Measurements from ENCODE around the gene VILL.

The VILL gene

GRCh38 chr3:37953226-37953625 is 37.4 kb upstream of the VILL start:
- no peaks in the 10 kb centered on the region for H3K9me3 ChIP-seq (ENCODE audit: control insufficient read depth, low read length)
- no peaks in the 10 kb centered on the region for H3K36me3 ChIP-seq (ENCODE audit: control insufficient read depth, insufficient read depth, low read length)
- H3K27me3 ChIP-seq (ENCODE audit: control insufficient read depth, insufficient read depth, low read length): no peaks in the 10 kb centered on the region
- H3K9ac ChIP-seq (ENCODE audit: low read length): no peak overlapping the region
- H3K4me3 ChIP-seq (ENCODE audit: low read length): no peak overlapping the region
- peaks cover 24% of the 10 kb centered on the region for H3K4me1 ChIP-seq (ENCODE audit: control insufficient read depth, insufficient read depth, low read length)

GRCh38 chr3:37953707-37954394 is 36.7 kb upstream of the VILL start:
- no peaks in the 10 kb centered on the region for H3K27me3 ChIP-seq (ENCODE audit: control insufficient read depth, insufficient read depth, low read length)
- H3K36me3 ChIP-seq (ENCODE audit: control insufficient read depth, insufficient read depth, low read length): no peaks in the 10 kb centered on the region
- H3K4me3 ChIP-seq (ENCODE audit: low read length): no peak overlapping the region
- H3K9ac ChIP-seq (ENCODE audit: low read length): no peak overlapping the region
- H3K4me1 ChIP-seq (ENCODE audit: control insufficient read depth, insufficient read depth, low read length): peaks cover 24% of the 10 kb centered on the region
- H3K9me3 ChIP-seq (ENCODE audit: control insufficient read depth, low read length): no peaks in the 10 kb centered on the region

- Histone ChIP-seq H3K4me1 (ENCODE audit: control insufficient read depth, insufficient read depth, low read length) (peaks cover 24% of the 10 kb centered on the region), H3K4me3 (ENCODE audit: low read length) (no peak overlapping the region), H3K9ac (ENCODE audit: low read length) (no peak overlapping the region)
Observed at GRCh38 chr3:37954881-37955280, 35.7 kb upstream of the VILL start.

GRCh38 chr3:37955918-37956707 is 34.5 kb upstream of the VILL start:
- Histone ChIP-seq H3K9ac (ENCODE audit: low read length) (no peak overlapping the region), H3K9me3 (ENCODE audit: control insufficient read depth, low read length) (no peaks in the 10 kb centered on the region), H3K4me3 (ENCODE audit: low read length) (no peak overlapping the region), H3K27me3 (ENCODE audit: control insufficient read depth, insufficient read depth, low read length) (no peaks in the 10 kb centered on the region), H3K4me1 (ENCODE audit: control insufficient read depth, insufficient read depth, low read length) (peaks cover 24% of the 10 kb centered on the region), H3K36me3 (ENCODE audit: control insufficient read depth, insufficient read depth, low read length) (no peaks in the 10 kb centered on the region)

More at GRCh38 chr3:37954881-37955280, 35.7 kb upstream of the VILL start:
- Histone ChIP-seq H3K36me3 (ENCODE audit: control insufficient read depth, insufficient read depth, low read length) (no peaks in the 10 kb centered on the region), H3K9me3 (ENCODE audit: control insufficient read depth, low read length) (no peaks in the 10 kb centered on the region), H3K27me3 (ENCODE audit: control insufficient read depth, insufficient read depth, low read length) (no peaks in the 10 kb centered on the region)

- no peaks in the 10 kb centered on the region for H3K36me3 ChIP-seq (ENCODE audit: control insufficient read depth, insufficient read depth, low read length)
- no peaks in the 10 kb centered on the region for H3K27me3 ChIP-seq (ENCODE audit: control insufficient read depth, insufficient read depth, low read length)
- H3K9me3 ChIP-seq (ENCODE audit: control insufficient read depth, low read length): no peaks in the 10 kb centered on the region
- peak overlapping the region; percentile 29 for H3K9ac ChIP-seq (ENCODE audit: low read length)
- peaks cover 30% of the 10 kb centered on the region for H3K4me1 ChIP-seq (ENCODE audit: control insufficient read depth, insufficient read depth, low read length)
- H3K4me3 ChIP-seq (ENCODE audit: low read length): no peak overlapping the region
Observed at GRCh38 chr3:37956723-37957538, 33.7 kb upstream of the VILL start.

GRCh38 chr3:37957539-37957936 is 33.0 kb upstream of the VILL start:
- Histone ChIP-seq H3K27me3 (ENCODE audit: control insufficient read depth, insufficient read depth, low read length) (no peaks in the 10 kb centered on the region), H3K4me3 (ENCODE audit: low read length) (no peak overlapping the region), H3K4me1 (ENCODE audit: control insufficient read depth, insufficient read depth, low read length) (peaks cover 33% of the 10 kb centered on the region), H3K36me3 (ENCODE audit: control insufficient read depth, insufficient read depth, low read length) (no peaks in the 10 kb centered on the region), H3K9ac (ENCODE audit: low read length) (peak overlapping the region; percentile 29), H3K9me3 (ENCODE audit: control insufficient read depth, low read length) (no peaks in the 10 kb centered on the region)

GRCh38 chr3:37961622-37962431 is 28.8 kb upstream of the VILL start:
- no peaks in the 10 kb centered on the region for H3K27me3 ChIP-seq (ENCODE audit: control insufficient read depth, insufficient read depth, low read length)
- H3K9ac ChIP-seq (ENCODE audit: low read length): no peak overlapping the region
- no peak overlapping the region for H3K4me3 ChIP-seq (ENCODE audit: low read length)
- H3K36me3 ChIP-seq (ENCODE audit: control insufficient read depth, insufficient read depth, low read length): no peaks in the 10 kb centered on the region
- H3K9me3 ChIP-seq (ENCODE audit: control insufficient read depth, low read length): no peaks in the 10 kb centered on the region
- peaks cover 38% of the 10 kb centered on the region for H3K4me1 ChIP-seq (ENCODE audit: control insufficient read depth, insufficient read depth, low read length)

GRCh38 chr3:37963016-37963415 is 27.6 kb upstream of the VILL start:
- Histone ChIP-seq H3K4me3 (ENCODE audit: low read length) (no peak overlapping the region), H3K4me1 (ENCODE audit: control insufficient read depth, insufficient read depth, low read length) (peaks cover 33% of the 10 kb centered on the region), H3K27me3 (ENCODE audit: control insufficient read depth, insufficient read depth, low read length) (no peaks in the 10 kb centered on the region), H3K9me3 (ENCODE audit: control insufficient read depth, low read length) (no peaks in the 10 kb centered on the region), H3K36me3 (ENCODE audit: control insufficient read depth, insufficient read depth, low read length) (no peaks in the 10 kb centered on the region), H3K9ac (ENCODE audit: low read length) (no peak overlapping the region)

- Histone ChIP-seq H3K9me3 (ENCODE audit: control insufficient read depth, low read length) (no peaks in the 10 kb centered on the region), H3K36me3 (ENCODE audit: control insufficient read depth, insufficient read depth, low read length) (no peaks in the 10 kb centered on the region), H3K4me1 (ENCODE audit: control insufficient read depth, insufficient read depth, low read length) (peaks cover 34% of the 10 kb centered on the region), H3K4me3 (ENCODE audit: low read length) (no peak overlapping the region), H3K27me3 (ENCODE audit: control insufficient read depth, insufficient read depth, low read length) (no peaks in the 10 kb centered on the region), H3K9ac (ENCODE audit: low read length) (no peak overlapping the region)
Observed at GRCh38 chr3:37963635-37964034, 27.0 kb upstream of the VILL start.

GRCh38 chr3:37964146-37964545 is 26.4 kb upstream of the VILL start:
- Histone ChIP-seq H3K9me3 (ENCODE audit: control insufficient read depth, low read length) (no peaks in the 10 kb centered on the region), H3K36me3 (ENCODE audit: control insufficient read depth, insufficient read depth, low read length) (no peaks in the 10 kb centered on the region), H3K4me1 (ENCODE audit: control insufficient read depth, insufficient read depth, low read length) (peaks cover 39% of the 10 kb centered on the region), H3K9ac (ENCODE audit: low read length) (no peak overlapping the region), H3K4me3 (ENCODE audit: low read length) (no peak overlapping the region), H3K27me3 (ENCODE audit: control insufficient read depth, insufficient read depth, low read length) (no peaks in the 10 kb centered on the region)

GRCh38 chr3:37964716-37965115 is 25.9 kb upstream of the VILL start:
- no peak overlapping the region for H3K9ac ChIP-seq (ENCODE audit: low read length)
- H3K4me3 ChIP-seq (ENCODE audit: low read length): no peak overlapping the region

More at GRCh38 chr3:37964716-37965115, 25.9 kb upstream of the VILL start:
- H3K36me3 ChIP-seq (ENCODE audit: control insufficient read depth, insufficient read depth, low read length): no peaks in the 10 kb centered on the region
- no peaks in the 10 kb centered on the region for H3K9me3 ChIP-seq (ENCODE audit: control insufficient read depth, low read length)
- H3K27me3 ChIP-seq (ENCODE audit: control insufficient read depth, insufficient read depth, low read length): no peaks in the 10 kb centered on the region
- peaks cover 44% of the 10 kb centered on the region for H3K4me1 ChIP-seq (ENCODE audit: control insufficient read depth, insufficient read depth, low read length)

All from mucosa of stomach (tissue), 1 donor.